Astrocyte (in vitro differentiated cells and primary cell): ENCODE results near the gene MAP3K10. TPM values are rescaled to one million over a fixed set of nuclear protein-coding genes. Genes with fewer than 3 reads are reported as not detected.
A peak's percentile ranks its signal among the peaks of the same experiment; 100 is the strongest.

ENCODE experiments used
- DNase-seq: peaks from one replicate; pipeline ENCODE4 v3.0.0-alpha.2; 2010; ENCODE audit warnings: low read depth
- FAIRE-seq: peaks from 2 replicates; lab custom pipeline; 2011; peaks lifted over from hg19 to GRCh38; lab: Jason Lieb, UNC
- H2AFZ ChIP-seq: 2 replicates; pipeline ENCODE4 v1.6.0; 2012; ENCODE audit warnings: low read depth, low read length, inconsistent platforms
- H3K27ac ChIP-seq: 2 replicates; pipeline ENCODE4 v1.5.1; 2011; ENCODE audit warnings: low read depth, low read length, inconsistent platforms
- H3K27me3 ChIP-seq: 2 replicates; pipeline ENCODE4 v1.6.0; 2011; ENCODE audit warnings: low read length, inconsistent platforms; ENCODE audit not compliant: insufficient read depth
- H3K36me3 ChIP-seq: 2 replicates; pipeline ENCODE4 v1.5.1; 2011; ENCODE audit warnings: low read length, inconsistent platforms; ENCODE audit not compliant: insufficient read depth
- H3K4me1 ChIP-seq: 2 replicates; pipeline ENCODE4 v1.5.1; 2011; ENCODE audit warnings: low read length, inconsistent platforms; ENCODE audit not compliant: insufficient read depth
- H3K4me2 ChIP-seq: 2 replicates; pipeline ENCODE4 v1.6.0; 2012; ENCODE audit warnings: low read length, inconsistent platforms
- H3K4me3 ChIP-seq: 2 replicates; pipeline ENCODE4 v1.5.1; 2011; ENCODE audit warnings: low read depth, mild to moderate bottlenecking, low read length, inconsistent platforms; ENCODE audit not compliant: insufficient read depth
- H3K79me2 ChIP-seq: 2 replicates; pipeline ENCODE4 v1.6.0; 2012; ENCODE audit warnings: mild to moderate bottlenecking, low read length, inconsistent platforms; ENCODE audit not compliant: insufficient read depth
- H3K9ac ChIP-seq: 2 replicates; pipeline ENCODE4 v1.6.0; 2012; ENCODE audit warnings: mild to moderate bottlenecking, low read length, inconsistent platforms
- H3K9me3 ChIP-seq: 2 replicates; pipeline ENCODE4 v1.5.1; 2012; ENCODE audit warnings: low read depth, mild to moderate bottlenecking, low read length, inconsistent platforms; ENCODE audit not compliant: insufficient read depth
- H4K20me1 ChIP-seq: 2 replicates; pipeline ENCODE4 v1.6.0; 2012; ENCODE audit warnings: low read length, inconsistent platforms; ENCODE audit not compliant: insufficient read depth
- H3K27ac Mint-ChIP-seq: one replicate; pipeline ENCODE4 v1.8.0; 2021; ENCODE audit warnings: mild to moderate bottlenecking, mixed read lengths; ENCODE audit not compliant: unreplicated experiment
- H3K27me3 Mint-ChIP-seq: one replicate; pipeline ENCODE4 v1.8.0; 2021; ENCODE audit warnings: low read depth, mixed read lengths; ENCODE audit not compliant: unreplicated experiment
- H3K36me3 Mint-ChIP-seq: one replicate; pipeline ENCODE4 v1.8.0; 2021; ENCODE audit warnings: low read depth, mixed read lengths; ENCODE audit not compliant: unreplicated experiment
- H3K4me1 Mint-ChIP-seq: one replicate; pipeline ENCODE4 v1.8.0; 2021; ENCODE audit warnings: low read depth, mixed read lengths; ENCODE audit not compliant: unreplicated experiment
- H3K4me3 Mint-ChIP-seq: one replicate; pipeline ENCODE4 v1.8.0; 2021; ENCODE audit warnings: mild to moderate bottlenecking, moderate library complexity, mixed read lengths; ENCODE audit not compliant: unreplicated experiment
- H3K9me3 Mint-ChIP-seq: one replicate; pipeline ENCODE4 v1.8.0; 2021; ENCODE audit warnings: mild to moderate bottlenecking, mixed read lengths; ENCODE audit not compliant: unreplicated experiment
- CTCF ChIP-seq: IDR thresholded peaks from 2 replicates; pipeline ENCODE4 v1.5.1; 2011; ENCODE audit warnings: low read depth, mild to moderate bottlenecking, inconsistent platforms, low read length, moderate library complexity; ENCODE audit not compliant: insufficient read depth
- EZH2 ChIP-seq: IDR thresholded peaks from 2 replicates; pipeline ENCODE4 v1.6.1; 2012; ENCODE audit warnings: mild to moderate bottlenecking, low read length, inconsistent platforms; ENCODE audit not compliant: insufficient read depth
- total RNA-seq: library from RNA; stranded (reverse); gene quantifications from 2 replicates; pipeline ENCODE4 v1.2.1, GENCODE V29; 2021

Gene MAP3K10
- total RNA-seq, 1 donor from 2014 or later: 17.2 TPM

GRCh38 chr19:40229484-40229883 is 38.3 kb downstream of the MAP3K10 start:
- Histone ChIP-seq H4K20me1 (no peaks in the 10 kb centered on the region), H2AFZ (no peak overlapping the region), H3K27me3 (peaks cover 4% of the 10 kb centered on the region), H3K4me2 (peak overlapping the region; percentile 56), H3K4me3 (no peak overlapping the region), H3K27ac (peak overlapping the region; percentile 32), H3K9ac (no peak overlapping the region), H3K9me3 (no peaks in the 10 kb centered on the region), H3K4me1 (peaks cover 40% of the 10 kb centered on the region), H3K79me2 (no peaks in the 10 kb centered on the region), H3K36me3 (no peaks in the 10 kb centered on the region)
- FAIRE-seq (peak; percentile 92), DNase-seq (peak; percentile 47)
- Mint-ChIP-seq H3K27ac (peak overlapping the region; percentile 79), H3K9me3 (no peaks in the 10 kb centered on the region), H3K4me3 (peak overlapping the region; percentile 16), H3K4me1 (peaks cover 30% of the 10 kb centered on the region), H3K27me3 (peaks cover 13% of the 10 kb centered on the region), H3K36me3 (no peaks in the 10 kb centered on the region)
- TF ChIP-seq EZH2 (no peak), CTCF (no peak)

GRCh38 chr19:40229926-40230417 is 38.7 kb downstream of the MAP3K10 start:
- no peak overlapping the region for H3K27ac Mint-ChIP-seq
- DNase-seq (no peak), FAIRE-seq (no peak)
- H3K9me3 Mint-ChIP-seq: no peaks in the 10 kb centered on the region
- Histone ChIP-seq H3K4me2 (peak overlapping the region; percentile 56), H3K27me3 (peaks cover 4% of the 10 kb centered on the region), H3K4me1 (peaks cover 40% of the 10 kb centered on the region), H3K36me3 (no peaks in the 10 kb centered on the region), H3K27ac (peak overlapping the region; percentile 14), H3K9ac (no peak overlapping the region), H3K4me3 (no peak overlapping the region), H4K20me1 (no peaks in the 10 kb centered on the region), H3K9me3 (no peaks in the 10 kb centered on the region), H3K79me2 (no peaks in the 10 kb centered on the region), H2AFZ (no peak overlapping the region)
- H3K4me3 Mint-ChIP-seq: no peak overlapping the region
- no peaks in the 10 kb centered on the region for H3K36me3 Mint-ChIP-seq
- H3K27me3 Mint-ChIP-seq: peaks cover 13% of the 10 kb centered on the region
- peaks cover 30% of the 10 kb centered on the region for H3K4me1 Mint-ChIP-seq
- TF ChIP-seq EZH2: no peak
- TF ChIP-seq CTCF: no peak

- Histone ChIP-seq H3K9me3 (no peaks in the 10 kb centered on the region), H3K4me1 (peaks cover 33% of the 10 kb centered on the region), H3K4me3 (no peak overlapping the region), H2AFZ (no peak overlapping the region), H3K79me2 (no peaks in the 10 kb centered on the region), H3K9ac (no peak overlapping the region), H3K36me3 (no peaks in the 10 kb centered on the region), H4K20me1 (no peaks in the 10 kb centered on the region), H3K4me2 (no peak overlapping the region), H3K27ac (no peak overlapping the region), H3K27me3 (peaks cover 4% of the 10 kb centered on the region)
- DNase-seq (no peak), FAIRE-seq (no peak)
- Mint-ChIP-seq H3K4me3 (peak overlapping the region; percentile 51), H3K27me3 (peaks cover 4% of the 10 kb centered on the region), H3K27ac (peak overlapping the region; percentile 23), H3K9me3 (no peaks in the 10 kb centered on the region), H3K36me3 (no peaks in the 10 kb centered on the region), H3K4me1 (peaks cover 30% of the 10 kb centered on the region)
- TF ChIP-seq CTCF (no peak), EZH2 (no peak)
Measured at GRCh38 chr19:40231057-40231456, 39.8 kb downstream of the MAP3K10 start.
